GM19372 (cell line): ENCODE results near the gene SLC6A18.

Experiments used
- ATAC-seq: cut with Tn5 transposase; IDR thresholded peaks from one replicate; pipeline ENCODE4 v1.9.1; 2021; ENCODE audit warnings: mild to moderate bottlenecking, low read depth, moderate library complexity; ENCODE audit not compliant: unreplicated experiment

Gene SLC6A18

GRCh38 chr5:1225081-1225480 is at the start of gene SLC6A18:
Gene SLC6A18, plus strand, starts transcription at chr5:1225381. Its CDS starts 97 bp downstream, at chr5:1225478.
- ATAC-seq, result no peak

- no peak for ATAC-seq
These were observed 49.2 kb upstream of the SLC6A18 start for GRCh38 chr5:1175801-1176472.

GRCh38 chr5:1176473-1177391 is 48.4 kb upstream of the SLC6A18 start:
- no peak for ATAC-seq

- ATAC-seq, result no peak
These were observed 47.2 kb upstream of the SLC6A18 start for GRCh38 chr5:1177826-1178528.

GRCh38 chr5:1178529-1179382 is 46.4 kb upstream of the SLC6A18 start:
- no peak for ATAC-seq

GRCh38 chr5:1179383-1179715 is 45.8 kb upstream of the SLC6A18 start:
- ATAC-seq, result no peak

GRCh38 chr5:1180096-1180495 is 45.1 kb upstream of the SLC6A18 start:
- no peak for ATAC-seq

GRCh38 chr5:1180841-1181271 is 44.3 kb upstream of the SLC6A18 start:
- no peak for ATAC-seq

GRCh38 chr5:1181451-1182359 is 43.5 kb upstream of the SLC6A18 start:
- no peak for ATAC-seq

- no peak for ATAC-seq
These were observed 42.9 kb upstream of the SLC6A18 start for GRCh38 chr5:1182360-1182632.

- no peak for ATAC-seq
These were observed 42.4 kb upstream of the SLC6A18 start for GRCh38 chr5:1182633-1183423.

- ATAC-seq, result no peak
These were observed 41.6 kb upstream of the SLC6A18 start for GRCh38 chr5:1183424-1184162.

GRCh38 chr5:1184163-1184470 is 41.1 kb upstream of the SLC6A18 start:
- ATAC-seq, result no peak

GRCh38 chr5:1184481-1184880 is 40.7 kb upstream of the SLC6A18 start:
- no peak for ATAC-seq

GRCh38 chr5:1185038-1185627 is 40.0 kb upstream of the SLC6A18 start:
- no peak for ATAC-seq

- ATAC-seq, result no peak
These were observed 39.4 kb upstream of the SLC6A18 start for GRCh38 chr5:1185629-1186350.
